K562 (cell line): ENCODE data around the gene ABCA4. TPM values are rescaled to one million over a fixed set of nuclear protein-coding genes. Genes with fewer than 3 reads are reported as not detected.

Experiments
- CHCHD3 ChIP-seq: fragments of 250-450 bp; sonication (Bioruptor Pico); IDR thresholded peaks from 2 replicates; pipeline ENCODE4 v2.1.2; 2022; ENCODE audit warnings: mild to moderate bottlenecking
- DDX20 ChIP-seq: fragments of 450-650 bp; IDR thresholded peaks from 2 replicates; pipeline ENCODE4 v1.6.1; 2016; ENCODE audit warnings: missing genetic modification characterization, low read depth, mild to moderate bottlenecking, missing compliant biosample characterization, moderate library complexity
- ETS1 ChIP-seq: conservative IDR thresholded peaks from 2 replicates; pipeline ENCODE4 v1.6.1; 2011; ENCODE audit warnings: low read depth, mild to moderate bottlenecking, low read length; ENCODE audit not compliant: control insufficient read depth
- HMBOX1 ChIP-seq: sonication (generic); IDR thresholded peaks from 2 replicates; pipeline ENCODE4 v1.6.1; 2016
- TAF1 ChIP-seq: IDR thresholded peaks from 2 replicates; pipeline ENCODE4 v1.6.1; 2011; ENCODE audit warnings: mild to moderate bottlenecking, low read length, moderate library complexity; ENCODE audit not compliant: insufficient read depth, control insufficient read depth, severe bottlenecking; ENCODE audit errors: extremely low read depth
- ZNF79 ChIP-seq: fragments of 250-450 bp; sonication (Bioruptor Pico); IDR thresholded peaks from 2 replicates; pipeline ENCODE4 v1.4.0; 2020; ENCODE audit warnings: low read depth, mild to moderate bottlenecking, moderate library complexity
- polyA plus RNA-seq, 8 experiments: library from polyadenylated mRNA; depleted of rRNA in 4 of 8; stranded (reverse) in 5 of 8; unstranded in 3 of 8; fragments of >200 nt; fragmentation: Nextera tagmentation in 2 of 8; fragmentation: Illumina TruSeq in 1 of 8; extraction: Ambion mirVana in 2 of 8; extraction: Trizol in 1 of 8; gene quantifications; 2 replicates each; pipeline versions ENCODE4 v1.2.1 to v1.2.3, GENCODE V29; 2011 to 2014; ENCODE audit warnings: inconsistent platforms in 1 of 8, missing spikeins in 1 of 8
- total RNA-seq, 7 experiments: library from RNA; depleted of rRNA in 6 of 7; stranded (reverse); fragments of >200 nt in 6 of 7; fragmentation: Illumina TruSeq in 2 of 7; extraction: Trizol in 2 of 7; gene quantifications; 2 replicates each; pipeline versions ENCODE4 v1.2.1 to v1.2.3, GENCODE V29; 2011 to 2021; ENCODE audit warnings: low replicate concordance in 1 of 7
- TF ChIP-seq, protein P1 (sequence below): fragments of 450-650 bp; IDR thresholded peaks from 2 replicates; pipeline ENCODE4 v1.6.1; 2016; ENCODE audit warnings: missing biosample characterization, missing genetic modification characterization

The ABCA4 gene
- total and polyA plus RNA-seq, 9 of the 15 experiments (the other 6 are each of a cell fraction or from before 2014, with no cell fraction given) = 0.01 to 0.04 TPM; not detected in 7

- TF ChIP-seq ZNF79 (CRISPR knock-in tag) (no peak), HMBOX1 (no peak), CHCHD3 (no peak), ETS1 (no peak), TAF1 (no peak), DDX20 (tag) (no peak)
- TF ChIP-seq, protein P1, sequence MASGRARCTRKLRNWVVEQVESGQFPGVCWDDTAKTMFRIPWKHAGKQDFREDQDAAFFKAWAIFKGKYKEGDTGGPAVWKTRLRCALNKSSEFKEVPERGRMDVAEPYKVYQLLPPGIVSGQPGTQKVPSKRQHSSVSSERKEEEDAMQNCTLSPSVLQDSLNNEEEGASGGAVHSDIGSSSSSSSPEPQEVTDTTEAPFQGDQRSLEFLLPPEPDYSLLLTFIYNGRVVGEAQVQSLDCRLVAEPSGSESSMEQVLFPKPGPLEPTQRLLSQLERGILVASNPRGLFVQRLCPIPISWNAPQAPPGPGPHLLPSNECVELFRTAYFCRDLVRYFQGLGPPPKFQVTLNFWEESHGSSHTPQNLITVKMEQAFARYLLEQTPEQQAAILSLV (tag) = no peak
These were observed 144.0 kb downstream of the ABCA4 start (continued) for GRCh38 chr1:93976711-93977597.
